ENCODE data around the gene DPCD.
"Not testable (repeated sequence)": the region's sequence is repeated elsewhere in the genome, so short reads cannot be mapped to it uniquely, and the experiment has no call there.

DPCD gene

GRCh38 chr10:101585841-101586240 is 2.3 kb upstream of the DPCD start:
- no peak for DNase-seq (ENCODE audit: low read depth in 2 of 2)

GRCh38 chr10:101588879-101589278 is 758 bp downstream of the DPCD start:
- DNase-seq (ENCODE audit: low read depth in 2 of 2): no peak

DNA sequence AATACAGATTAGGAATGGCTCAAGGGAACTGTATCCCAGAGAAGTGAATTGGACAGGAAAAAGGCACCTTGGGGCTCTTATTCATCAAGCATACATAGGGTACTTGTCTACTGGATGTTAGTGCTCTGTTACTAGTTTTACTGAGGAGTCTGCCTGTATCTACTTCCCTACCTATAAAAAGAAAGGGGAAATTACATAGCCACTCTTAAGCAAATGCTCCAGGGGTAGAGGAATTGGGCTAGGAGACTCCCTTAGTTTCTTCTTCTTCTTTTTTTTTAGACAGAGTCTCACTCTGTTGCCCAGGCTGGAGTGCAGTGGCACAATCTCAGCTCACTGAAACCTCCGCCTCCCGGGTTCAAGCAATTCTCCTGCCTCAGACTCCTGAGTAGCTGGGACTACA is 5.2 kb downstream of the DPCD start:
- DNase-seq (ENCODE audit: low read depth in 2 of 2): not testable (repeated sequence)

DNA sequence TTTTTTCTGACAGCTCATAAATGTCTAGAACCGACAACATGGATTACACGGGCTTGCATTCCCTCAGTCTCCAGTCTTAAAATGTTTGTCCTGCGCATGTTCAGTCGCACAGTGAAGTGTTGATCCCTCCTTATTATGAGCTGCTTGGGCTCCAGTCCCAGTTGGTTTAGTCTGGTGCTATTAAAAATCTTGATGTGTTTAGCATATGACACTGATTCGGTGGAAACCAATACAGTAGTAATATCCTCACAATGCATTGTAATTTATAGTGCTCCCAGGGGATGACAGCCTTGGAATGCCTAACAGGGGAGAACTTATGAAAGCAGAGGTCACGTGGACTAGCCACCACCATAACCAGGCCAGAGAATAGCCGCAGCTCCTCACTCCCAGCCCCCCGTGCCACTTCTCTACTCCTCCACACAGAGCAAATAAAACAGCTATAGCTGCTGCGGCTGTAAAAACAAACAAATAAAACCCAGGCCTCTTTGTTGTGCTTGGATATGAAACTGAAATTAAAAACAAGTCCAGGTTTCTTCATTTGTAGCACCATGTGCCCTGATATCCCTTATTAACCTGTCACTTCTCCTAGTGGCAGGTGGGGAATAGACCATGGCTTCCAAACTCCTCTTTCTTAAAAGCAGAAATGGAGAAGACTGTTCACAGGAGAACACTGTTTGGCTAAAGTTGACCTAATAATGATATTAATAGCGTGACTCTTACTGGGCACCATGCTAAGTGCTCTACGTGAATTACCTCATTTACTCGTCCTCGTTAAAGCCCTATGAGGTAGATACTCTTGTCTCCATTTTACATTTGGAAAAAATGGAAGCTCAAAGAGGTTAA is 7.7 kb downstream of the DPCD start:
- no peak for DNase-seq (ENCODE audit: low read depth in 2 of 2)

DNA sequence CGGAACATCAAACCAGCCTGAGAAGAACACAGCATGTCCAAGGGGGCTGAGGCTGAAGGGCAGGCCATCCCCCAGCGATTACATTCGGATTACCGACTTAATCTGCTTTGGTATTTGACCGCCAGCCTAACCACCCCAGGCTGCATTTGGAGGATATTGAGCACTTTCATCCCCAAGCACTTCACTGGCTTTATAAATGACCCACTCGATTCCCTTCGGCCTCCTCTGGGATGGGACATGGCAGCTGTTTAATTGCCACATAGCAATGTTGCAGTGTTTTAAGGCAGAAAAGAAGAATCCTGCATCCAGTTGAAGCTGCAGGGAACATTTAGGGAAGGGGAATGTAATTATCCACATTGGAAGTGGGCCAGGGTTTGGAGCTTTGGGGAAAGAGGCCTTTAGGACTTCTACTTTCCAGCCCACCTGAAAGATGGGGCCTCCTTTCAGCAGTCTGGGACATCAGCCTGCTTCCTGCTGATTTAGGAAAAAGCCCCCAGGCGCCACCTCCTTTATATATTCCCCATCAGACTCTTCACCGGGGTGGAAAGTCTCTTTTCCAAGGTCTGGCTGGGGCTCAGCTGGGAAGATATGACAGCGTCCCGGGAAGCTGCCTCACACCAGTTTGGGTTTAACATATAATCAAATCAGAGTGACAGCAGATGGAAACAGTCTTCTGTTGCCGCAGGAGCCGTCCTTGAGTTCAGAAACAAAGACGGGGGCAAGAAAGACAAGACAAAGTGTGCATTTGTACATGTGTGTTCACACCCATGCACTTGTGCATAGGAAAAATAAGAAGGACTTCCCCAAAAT is 9.2 kb downstream of the DPCD start:
- DNase-seq (ENCODE audit: low read depth in 2 of 2): no peak

DNA sequence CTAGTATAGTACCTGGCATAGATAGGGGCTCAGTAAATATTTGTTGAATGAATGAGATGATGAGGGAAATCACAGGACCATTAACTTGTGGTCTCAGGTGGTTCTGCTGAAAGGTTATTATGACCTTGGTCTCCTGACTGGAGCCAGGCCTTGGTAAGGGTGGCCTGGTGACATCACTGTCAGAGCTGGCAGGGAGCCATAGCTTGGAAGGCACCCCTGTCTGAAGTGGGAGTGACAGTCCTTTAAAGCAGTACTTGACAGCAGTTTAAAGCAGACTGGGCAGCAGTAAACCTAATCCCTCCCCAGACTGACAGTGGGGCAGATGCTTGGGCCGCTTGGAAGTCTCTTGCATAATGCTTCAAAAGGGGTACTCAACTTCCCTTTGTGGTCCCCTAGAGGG is 13.4 kb downstream of the DPCD start:
- no peak for DNase-seq (ENCODE audit: low read depth in 2 of 2)

DNA sequence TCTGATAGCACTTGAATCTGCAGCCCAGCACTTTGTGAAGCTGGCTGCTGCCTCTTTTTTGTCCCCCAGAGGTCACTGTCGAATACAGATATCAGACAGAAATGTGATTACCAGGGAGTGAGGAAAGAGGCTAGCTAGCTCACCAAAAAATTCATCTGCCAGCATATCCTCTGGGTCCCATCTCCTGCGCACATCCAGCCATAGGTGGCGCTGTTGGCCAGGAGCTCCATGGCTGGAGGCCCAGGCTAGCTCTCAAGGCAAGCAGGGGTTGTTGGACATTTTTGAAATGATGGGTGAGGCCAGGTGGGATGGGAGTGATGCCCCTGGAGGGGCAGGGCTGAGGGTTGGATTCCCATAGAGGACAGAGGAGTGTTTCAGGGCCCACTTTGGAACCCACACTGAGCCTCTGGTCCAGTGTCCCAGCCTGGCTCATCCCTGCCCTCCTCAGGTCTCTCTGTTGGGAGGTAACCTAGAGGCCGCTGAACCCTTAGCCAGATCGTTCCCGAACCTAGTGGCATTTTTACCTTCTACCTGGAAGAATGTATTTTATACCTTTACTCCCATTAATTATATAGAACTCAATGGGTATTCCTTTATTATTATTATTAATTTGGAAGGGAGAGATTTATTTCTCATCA is 14.8 kb downstream of the DPCD start:
- DNase-seq (ENCODE audit: low read depth in 2 of 2): peak; percentile 52 to 58

GRCh38 chr10:101607124-101607523 is 19.0 kb downstream of the DPCD start:
- no peak for DNase-seq (ENCODE audit: low read depth in 2 of 2)

GRCh38 chr10:101609481-101609880 is 21.4 kb downstream of the DPCD start:
- DNase-seq (ENCODE audit: low read depth in 2 of 2): no peak

DNA sequence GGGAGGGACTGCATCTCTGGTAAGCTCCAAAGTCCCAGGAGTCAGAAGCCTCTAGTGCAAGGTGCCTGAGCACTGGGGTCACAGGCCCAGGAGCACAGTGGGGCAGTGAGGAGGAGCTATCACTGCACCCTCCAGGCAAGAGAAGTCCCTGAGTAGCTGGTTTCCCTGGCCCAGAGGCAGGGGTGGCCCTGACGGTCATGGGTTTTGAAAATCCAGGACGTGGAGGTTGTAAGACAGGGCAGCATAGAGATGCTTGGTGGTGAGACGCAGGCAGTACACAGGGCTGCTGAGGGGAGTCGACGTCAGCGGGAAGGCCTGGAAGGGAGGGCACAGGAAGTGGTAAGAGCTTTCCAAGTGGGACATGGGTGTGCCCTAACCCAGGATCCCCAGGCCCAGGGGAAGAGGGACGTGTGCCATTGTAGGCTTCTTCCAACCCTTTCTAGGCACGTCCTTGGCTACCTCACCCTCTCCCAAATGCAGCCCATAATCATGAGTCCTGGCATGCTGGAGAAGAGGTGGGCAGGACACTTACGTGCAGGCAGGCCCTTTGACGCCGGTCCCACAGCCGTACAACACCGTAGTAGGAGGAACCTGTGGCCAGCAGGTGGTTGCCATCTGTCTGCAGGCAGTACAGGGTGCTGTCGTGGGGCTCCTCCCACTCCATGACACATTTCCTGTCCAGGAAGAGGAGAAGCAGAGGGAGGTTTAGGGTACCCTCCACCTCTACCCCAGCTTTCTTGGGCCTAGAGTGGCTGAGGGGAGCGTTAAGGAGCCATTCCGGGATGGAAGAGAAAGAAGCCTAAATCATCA is 23.2 kb downstream of the DPCD start:
- DNase-seq (ENCODE audit: low read depth in 2 of 2): no peak

DNA sequence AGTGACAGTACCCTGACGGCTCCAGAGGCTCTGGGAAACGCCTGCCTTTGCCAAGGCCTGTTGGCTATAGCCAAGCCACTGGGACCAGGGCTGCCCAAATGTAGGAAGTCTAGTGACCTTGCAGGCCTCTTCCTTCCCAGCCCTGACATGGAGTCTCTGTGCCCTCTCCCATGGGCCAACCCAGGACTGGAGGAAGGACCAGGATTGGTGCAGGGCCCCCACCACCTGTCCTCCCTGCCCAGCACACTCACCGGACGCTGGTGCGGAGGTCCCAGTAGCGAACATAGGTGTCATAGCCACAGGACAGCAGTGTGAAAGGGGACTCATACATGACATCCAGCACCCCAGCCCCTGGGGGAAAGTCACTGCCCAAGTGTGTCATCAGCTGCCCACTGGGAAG is 24.0 kb downstream of the DPCD start:
- DNase-seq (ENCODE audit: low read depth in 2 of 2): no peak

GRCh38 chr10:101612872-101613271 is 24.8 kb downstream of the DPCD start:
- DNase-seq (ENCODE audit: low read depth in 2 of 2): no peak

- DNase-seq (ENCODE audit: low read depth in 2 of 2): no peak
These were observed 25.5 kb downstream of the DPCD start for GRCh38 chr10:101613646-101614045.

GRCh38 chr10:101614663-101615524 is 26.8 kb downstream of the DPCD start:
- no peak for DNase-seq (ENCODE audit: low read depth in 2 of 2)

DNA sequence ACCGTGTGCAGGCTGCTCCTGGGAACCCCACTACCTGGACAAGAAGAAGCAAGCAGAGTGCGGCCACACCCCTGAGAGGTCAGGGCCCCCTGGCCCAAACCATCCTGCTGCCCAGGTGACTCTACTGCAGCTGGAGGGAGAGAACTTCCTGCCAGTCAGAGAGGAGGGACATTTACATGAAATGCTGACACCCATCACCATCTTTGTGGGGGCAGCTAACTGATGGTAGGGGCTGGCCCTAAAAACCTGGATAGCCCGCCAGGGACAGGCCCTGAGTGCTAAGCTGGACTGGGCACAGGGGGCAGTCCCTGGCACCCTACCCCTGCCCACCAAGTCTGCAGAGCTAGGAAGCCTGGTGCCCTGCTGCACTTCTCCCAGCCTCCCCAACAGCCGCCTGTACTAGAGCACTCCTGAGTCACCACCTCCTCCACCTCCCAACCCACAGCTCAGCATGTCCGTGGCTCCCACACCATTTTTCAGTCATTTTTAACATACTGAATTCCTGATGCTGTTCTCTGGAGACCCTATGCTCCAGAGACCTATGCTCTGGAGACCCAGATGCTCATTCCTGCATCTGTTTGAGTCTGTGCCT is 27.5 kb downstream of the DPCD start:
- DNase-seq (ENCODE audit: low read depth in 2 of 2): no peak

DNA sequence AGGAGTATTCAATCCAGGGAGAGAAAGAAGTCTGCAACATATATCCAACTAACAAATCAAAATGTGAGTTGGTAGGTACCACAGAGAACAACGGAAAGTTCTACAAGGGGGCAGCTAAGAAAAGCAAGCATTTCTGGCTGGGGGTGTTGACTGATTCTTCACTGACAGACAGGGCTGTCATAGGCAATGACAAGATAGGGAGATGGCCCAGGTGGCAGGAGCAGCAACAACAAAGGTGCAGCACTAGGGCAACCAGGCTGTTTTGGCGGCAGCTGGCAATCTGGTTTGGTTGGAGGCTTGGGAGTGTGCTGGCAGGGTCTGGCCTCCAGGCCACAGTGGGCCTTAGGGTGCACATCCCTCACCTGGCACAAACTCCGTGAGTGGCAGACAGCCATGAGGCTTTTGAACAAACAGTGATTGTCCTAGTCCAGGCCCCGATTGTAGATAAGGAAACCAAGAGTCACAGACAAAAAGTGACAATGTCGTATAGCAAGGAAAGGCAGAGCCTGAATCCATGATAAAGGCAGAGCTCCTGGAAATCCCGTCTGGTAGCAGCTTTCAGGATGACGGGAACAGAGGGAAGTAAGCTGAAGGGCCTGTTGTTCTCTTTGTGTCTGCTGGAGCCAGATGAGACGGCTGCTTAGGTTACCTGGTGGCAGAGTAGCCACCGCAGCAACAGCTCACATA is 28.4 kb downstream of the DPCD start:
- DNase-seq (ENCODE audit: low read depth in 2 of 2): no peak

- DNase-seq (ENCODE audit: low read depth in 2 of 2): no peak
These were observed 29.1 kb downstream of the DPCD start for GRCh38 chr10:101617102-101617823.

DNA sequence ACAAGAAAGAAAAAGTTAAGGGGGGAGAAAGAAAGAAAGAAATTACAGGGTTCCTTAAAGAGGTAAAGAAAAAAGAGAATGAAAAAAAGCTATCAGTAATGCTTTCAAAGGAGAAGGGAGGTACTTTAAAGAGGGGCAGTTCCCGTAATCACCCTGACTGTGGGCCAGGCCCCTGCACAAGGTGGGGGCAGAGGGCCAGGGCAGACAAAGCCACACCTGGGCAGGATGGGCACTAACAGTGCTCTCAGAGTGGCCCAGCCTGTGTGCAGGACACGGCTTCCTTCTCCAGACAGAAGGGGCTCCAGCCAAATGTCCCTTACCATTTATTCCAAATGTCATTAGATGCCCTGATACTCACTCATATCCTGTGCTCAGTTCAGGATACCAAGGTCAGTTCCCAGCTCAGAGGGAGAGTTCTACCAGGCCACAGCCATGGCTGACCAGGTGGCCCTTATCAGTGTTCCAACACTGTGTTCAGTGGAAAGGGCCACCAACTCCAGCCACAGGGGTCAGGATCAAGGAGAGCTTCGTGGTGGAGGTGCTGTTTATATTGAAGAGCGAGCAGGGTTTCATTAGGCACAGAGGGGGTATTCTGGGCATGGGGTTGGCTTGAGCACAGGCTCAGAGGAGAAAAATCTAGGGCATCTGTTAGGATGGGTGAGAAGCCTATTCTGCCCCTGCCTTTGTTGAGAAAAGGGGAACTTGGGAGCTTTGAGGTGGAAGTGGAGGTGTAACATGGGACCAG is 29.9 kb downstream of the DPCD start:
- DNase-seq (ENCODE audit: low read depth in 2 of 2): no peak
